Panc1 (cell line): ENCODE data around the gene GNA12.

Experiments used
- CTCF ChIP-seq: fragments of 450-650 bp; IDR thresholded peaks from 2 replicates; pipeline ENCODE4 v1.5.1; 2017; ENCODE audit warnings: mild to moderate bottlenecking
- POLR2AphosphoS5 ChIP-seq: IDR thresholded peaks from 2 replicates; pipeline ENCODE4 v1.6.1; 2012; ENCODE audit warnings: mild to moderate bottlenecking, low read depth, low read length, moderate library complexity
- REST ChIP-seq, 2 experiments: IDR thresholded peaks; 2 replicates each; pipeline ENCODE4 v1.6.1; 2011 to 2012; ENCODE audit warnings: low read depth in 2 of 2, control low read depth in 1 of 2, low read length in 1 of 2, mild to moderate bottlenecking in 1 of 2, moderate library complexity in 1 of 2; ENCODE audit not compliant: insufficient read depth in 1 of 2

- no peak for TF ChIP-seq CTCF
- TF ChIP-seq POLR2AphosphoS5 = no peak
- no peak for TF ChIP-seq REST (IDR thresholded peaks at IDR 0.05; ENCODE audit: insufficient read depth in 1 of 2, low read depth in 2 of 2, low read length in 1 of 2)
Measured at GRCh38 chr7:2830609-2831376, 13.3 kb downstream of the GNA12 start.
